ENCODE data around the gene NOXA1.
A peak's percentile ranks its signal among the peaks of the same experiment; 100 is the strongest.
"Not testable (repeated sequence)": the region's sequence is repeated elsewhere in the genome, so short reads cannot be mapped to it uniquely, and the experiment has no call there.

Gene NOXA1

GRCh38 chr9:137437691-137438590 lies 14.7 kb downstream of the NOXA1 start:
- DNase-seq (ENCODE audit: insufficient read length, low spot score) (no peak), FAIRE-seq (no peak)

- FAIRE-seq: no peak
- DNase-seq (ENCODE audit: insufficient read length, low spot score): no peak
Observed at GRCh38 chr9:137438591-137439157, 15.5 kb downstream of the NOXA1 start.

- no peak for FAIRE-seq
- no peak for DNase-seq (ENCODE audit: insufficient read length, low spot score)
Observed at GRCh38 chr9:137439158-137439714, 16.0 kb downstream of the NOXA1 start.

GRCh38 chr9:137441289-137441934 lies 18.2 kb downstream of the NOXA1 start, which contains the start of gene ENTPD8:
ENTPD8 (minus strand) TSS chr9:137441357; CDS start chr9:137438285, 3,072 bp downstream.
- DNase-seq (ENCODE audit: insufficient read length, low spot score): peak; percentile 74

GRCh38 chr9:137441935-137442321 lies 18.7 kb downstream of the NOXA1 start:
- DNase-seq (ENCODE audit: insufficient read length, low spot score) (no peak), FAIRE-seq (no peak)

More at GRCh38 chr9:137441289-137441934, 18.2 kb downstream of the NOXA1 start, which contains the start of gene ENTPD8:
- no peak for FAIRE-seq

- DNase-seq (ENCODE audit: insufficient read length, low spot score) (no peak), FAIRE-seq (no peak)
Observed at GRCh38 chr9:137444106-137444790, 21.1 kb downstream of the NOXA1 start.

- no peak for FAIRE-seq
- DNase-seq (ENCODE audit: insufficient read length, low spot score): peak; percentile 66
Observed at GRCh38 chr9:137445275-137445807, 22.1 kb downstream of the NOXA1 start.

GRCh38 chr9:137445930-137446431 lies 22.8 kb downstream of the NOXA1 start:
- FAIRE-seq: no peak
- no peak for DNase-seq (ENCODE audit: insufficient read length, low spot score)

- DNase-seq (ENCODE audit: insufficient read length, low spot score): no peak
- no peak for FAIRE-seq
Observed at GRCh38 chr9:137446851-137447471, 23.8 kb downstream of the NOXA1 start.

- no peak for DNase-seq (ENCODE audit: insufficient read length, low spot score)
- FAIRE-seq: no peak
Observed at GRCh38 chr9:137447722-137448601, 24.8 kb downstream of the NOXA1 start.

GRCh38 chr9:137448602-137448962 lies 25.4 kb downstream of the NOXA1 start:
- DNase-seq (ENCODE audit: insufficient read length, low spot score) (no peak), FAIRE-seq (no peak)

GRCh38 chr9:137449081-137449844 lies 26.1 kb downstream of the NOXA1 start:
- DNase-seq (ENCODE audit: insufficient read length, low spot score): no peak
- FAIRE-seq: no peak

- FAIRE-seq (no peak), DNase-seq (ENCODE audit: insufficient read length, low spot score) (no peak)
Observed at GRCh38 chr9:137449931-137450538, 26.8 kb downstream of the NOXA1 start.

- FAIRE-seq: not testable (repeated sequence)
Observed at GRCh38 chr9:137450539-137451222, 27.5 kb downstream of the NOXA1 start.

GRCh38 chr9:137451264-137452005 lies 28.2 kb downstream of the NOXA1 start:
- not testable (repeated sequence) for FAIRE-seq; DNase-seq (ENCODE audit: insufficient read length, low spot score)

More at GRCh38 chr9:137450539-137451222, 27.5 kb downstream of the NOXA1 start:
- DNase-seq (ENCODE audit: insufficient read length, low spot score): not testable (repeated sequence)

All from HTR-8/SVneo (cell line).